HepG2 (cell line): ENCODE results near the gene RSPH9. TPM values are rescaled to one million over a fixed set of nuclear protein-coding genes. Genes with fewer than 3 reads are reported as not detected.

Experiments used
- ARID2 ChIP-seq: sonication (generic); formaldehyde crosslinking; IDR thresholded peaks from 2 replicates; pipeline ENCODE4 v1.8.1; 2022; ENCODE audit warnings: mild to moderate bottlenecking, missing genetic modification reagents, borderline replicate concordance
- EP300 ChIP-seq, 3 experiments: sonication (generic) in 1 of 3; formaldehyde crosslinking in 1 of 3; IDR thresholded peaks; 2 replicates each; pipeline versions ENCODE4 v1.5.1 to v1.6.1; 2011 to 2020; ENCODE audit warnings: low read depth in 2 of 3, low read length in 2 of 3, borderline replicate concordance in 1 of 3, improper control_type of control experiment in 1 of 3, mild to moderate bottlenecking in 1 of 3, missing genetic modification reagents in 1 of 3, moderate library complexity in 1 of 3
- ETV5 ChIP-seq: IDR thresholded peaks from 2 replicates; pipeline ENCODE4 v1.6.1; 2018; ENCODE audit warnings: missing biosample characterization, missing genetic modification reagents, inconsistent platforms, borderline replicate concordance
- ETV6 ChIP-seq: sonication (generic); formaldehyde crosslinking; conservative IDR thresholded peaks from 2 replicates; pipeline ENCODE4 v1.4.0; 2020; ENCODE audit warnings: missing genetic modification reagents
- ISL2 ChIP-seq: sonication (generic); formaldehyde crosslinking; IDR thresholded peaks from 2 replicates; pipeline ENCODE4 v1.5.0; 2020; ENCODE audit warnings: missing genetic modification reagents
- KDM2A ChIP-seq: sonication (generic); formaldehyde crosslinking; IDR thresholded peaks from 2 replicates; pipeline ENCODE4 v1.4.0; 2020; ENCODE audit warnings: low read depth, missing genetic modification reagents, borderline replicate concordance
- KDM3A ChIP-seq: IDR thresholded peaks from 2 replicates; pipeline ENCODE4 v1.6.1; 2018; ENCODE audit warnings: low read depth, missing compliant biosample characterization
- KLF9 ChIP-seq: IDR thresholded peaks from 2 replicates; pipeline ENCODE4 v1.6.1; 2016; ENCODE audit warnings: low read depth
- MEIS1 ChIP-seq: sonication (generic); formaldehyde crosslinking; IDR thresholded peaks from 2 replicates; pipeline ENCODE4 v1.9.0; 2021; ENCODE audit warnings: mild to moderate bottlenecking, missing genetic modification reagents, moderate library complexity, borderline replicate concordance
- NAIF1 ChIP-seq: sonication (generic); formaldehyde crosslinking; IDR thresholded peaks from 2 replicates; pipeline ENCODE4 v1.5.0; 2020; ENCODE audit warnings: mild to moderate bottlenecking, missing genetic modification reagents, borderline replicate concordance
- SALL2 ChIP-seq: sonication (generic); formaldehyde crosslinking; IDR thresholded peaks from 2 replicates; pipeline ENCODE4 v1.8.1; 2023; ENCODE audit warnings: mild to moderate bottlenecking, missing genetic modification reagents, inconsistent platforms
- SKIL ChIP-seq: sonication (generic); formaldehyde crosslinking; IDR thresholded peaks from 2 replicates; pipeline ENCODE4 v1.8.0; 2022; ENCODE audit warnings: missing genetic modification reagents, mild to moderate bottlenecking, moderate library complexity, borderline replicate concordance
- SNAI1 ChIP-seq: sonication (generic); formaldehyde crosslinking; IDR thresholded peaks from 2 replicates; pipeline ENCODE4 v1.5.0; 2020; ENCODE audit warnings: mild to moderate bottlenecking, missing genetic modification reagents, borderline replicate concordance
- SP2 ChIP-seq: sonication (generic); formaldehyde crosslinking; IDR thresholded peaks from 2 replicates; pipeline ENCODE4 v1.5.1; 2020; ENCODE audit warnings: mild to moderate bottlenecking, missing genetic modification reagents
- SRY ChIP-seq: sonication (generic); formaldehyde crosslinking; IDR thresholded peaks from 2 replicates; pipeline ENCODE4 v1.8.0; 2022; ENCODE audit warnings: mild to moderate bottlenecking, missing genetic modification reagents
- THAP11 ChIP-seq: IDR thresholded peaks from 2 replicates; pipeline ENCODE4 v1.6.1; 2016; ENCODE audit warnings: missing biosample characterization, missing genetic modification reagents
- ZNF296 ChIP-seq: sonication (generic); formaldehyde crosslinking; conservative IDR thresholded peaks from 2 replicates; pipeline ENCODE4 v1.5.0; 2020; ENCODE audit warnings: mild to moderate bottlenecking, missing genetic modification reagents
- ZNF432 ChIP-seq: sonication (generic); formaldehyde crosslinking; IDR thresholded peaks from 2 replicates; pipeline ENCODE4 v1.5.0; 2020; ENCODE audit warnings: missing genetic modification reagents, mild to moderate bottlenecking, borderline replicate concordance
- ZNF660 ChIP-seq: sonication (generic); formaldehyde crosslinking; IDR thresholded peaks from 2 replicates; pipeline ENCODE4 v1.5.1; 2020; ENCODE audit warnings: mild to moderate bottlenecking, low read depth, missing genetic modification reagents, borderline replicate concordance
- ZSCAN22 ChIP-seq: sonication (generic); formaldehyde crosslinking; IDR thresholded peaks from 2 replicates; pipeline ENCODE4 v1.4.0; 2020; ENCODE audit warnings: mild to moderate bottlenecking, missing genetic modification reagents
- ZZZ3 ChIP-seq: sonication (generic); formaldehyde crosslinking; IDR thresholded peaks from 2 replicates; pipeline ENCODE4 v1.4.0; 2020; ENCODE audit warnings: missing genetic modification reagents, mild to moderate bottlenecking, borderline replicate concordance
- polyA plus RNA-seq, 8 experiments: library from polyadenylated mRNA; depleted of rRNA in 3 of 8; stranded (reverse) in 7 of 8; unstranded in 1 of 8; fragments of >200 nt; fragmentation: Illumina TruSeq in 4 of 8; extraction: Trizol in 4 of 8; gene quantifications; 2 replicates each; pipeline versions ENCODE4 v1.2.1 to v1.2.3, GENCODE V29; 2011 to 2016; ENCODE audit warnings: low read depth in 4 of 8, missing spikeins in 1 of 8, mixed read lengths in 1 of 8; ENCODE audit not compliant: insufficient read depth in 1 of 8
- total RNA-seq, 5 experiments: library from RNA; depleted of rRNA; stranded (reverse); fragments of >200 nt; fragmentation: Illumina TruSeq; extraction: Trizol; gene quantifications; 2 replicates each; pipeline ENCODE4 v1.2.3, GENCODE V29; 2016; ENCODE audit warnings: low read depth in 1 of 5
- TF ChIP-seq, protein P1 (sequence below): sonication (generic); formaldehyde crosslinking; IDR thresholded peaks from 2 replicates; pipeline ENCODE4 v1.5.1; 2020; ENCODE audit warnings: mild to moderate bottlenecking, moderate library complexity, missing genetic modification reagents
- TF ChIP-seq, protein P2 (sequence below): sonication (generic); formaldehyde crosslinking; IDR thresholded peaks from 2 replicates; pipeline ENCODE4 v1.5.0; 2020; ENCODE audit warnings: mild to moderate bottlenecking, missing genetic modification reagents, moderate library complexity
- TF ChIP-seq, protein P3 (sequence below): sonication (generic); formaldehyde crosslinking; IDR thresholded peaks from 2 replicates; pipeline ENCODE4 v1.4.0; 2020; ENCODE audit warnings: missing genetic modification reagents, mild to moderate bottlenecking, borderline replicate concordance

RSPH9 gene
- total and polyA plus RNA-seq, 2 of the 13 experiments (the other 11 are each of a cell fraction or from before 2014, with no cell fraction given) = 0.04 TPM; not detected in 1

- TF ChIP-seq, protein P1, sequence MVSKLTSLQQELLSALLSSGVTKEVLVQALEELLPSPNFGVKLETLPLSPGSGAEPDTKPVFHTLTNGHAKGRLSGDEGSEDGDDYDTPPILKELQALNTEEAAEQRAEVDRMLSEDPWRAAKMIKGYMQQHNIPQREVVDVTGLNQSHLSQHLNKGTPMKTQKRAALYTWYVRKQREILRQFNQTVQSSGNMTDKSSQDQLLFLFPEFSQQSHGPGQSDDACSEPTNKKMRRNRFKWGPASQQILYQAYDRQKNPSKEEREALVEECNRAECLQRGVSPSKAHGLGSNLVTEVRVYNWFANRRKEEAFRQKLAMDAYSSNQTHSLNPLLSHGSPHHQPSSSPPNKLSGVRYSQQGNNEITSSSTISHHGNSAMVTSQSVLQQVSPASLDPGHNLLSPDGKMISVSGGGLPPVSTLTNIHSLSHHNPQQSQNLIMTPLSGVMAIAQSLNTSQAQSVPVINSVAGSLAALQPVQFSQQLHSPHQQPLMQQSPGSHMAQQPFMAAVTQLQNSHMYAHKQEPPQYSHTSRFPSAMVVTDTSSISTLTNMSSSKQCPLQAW (CRISPR knock-in tag) = no peak; the same call in 1 of the 2 replicates
- TF ChIP-seq THAP11 (CRISPR knock-in tag) (peak; percentile 96), SKIL (CRISPR knock-in tag) (no peak), SRY (no peak), KLF9 (CRISPR knock-in tag) (0 out of 2 replicates have a peak, but pooled peaks have one; percentile 71), KDM3A (peak; percentile 71; the same call in 1 of the 2 replicates), SNAI1 (CRISPR knock-in tag) (no peak), ZNF296 (CRISPR knock-in tag) (no peak), KDM2A (CRISPR knock-in tag) (peak; percentile 71), NAIF1 (CRISPR knock-in tag) (no peak), MEIS1 (CRISPR knock-in tag) (peak; percentile 76; the same call in 1 of the 2 replicates), EP300 (IDR thresholded peaks at IDR 0.05; ENCODE audit: low read depth in 2 of 2, low read length in 2 of 2) (no peak; a peak in 1 of 4 replicates), EP300 (CRISPR knock-in tag; IDR thresholded peaks at IDR 0.05; ENCODE audit: borderline replicate concordance) (no peak), ISL2 (no peak), ZNF660 (CRISPR knock-in tag) (no peak), ARID2 (no peak), ZZZ3 (CRISPR knock-in tag) (0 out of 2 replicates have a peak, but pooled peaks have one; percentile 3), ETV6 (CRISPR knock-in tag) (no peak), ZNF432 (CRISPR knock-in tag) (no peak), SP2 (CRISPR knock-in tag) (0 out of 2 replicates have a peak, but pooled peaks have one; percentile 13), ETV5 (CRISPR knock-in tag) (peak; percentile 41; the same call in 1 of the 2 replicates), ZSCAN22 (CRISPR knock-in tag) (no peak), SALL2 (CRISPR knock-in tag) (no peak)
- TF ChIP-seq, protein P2, sequence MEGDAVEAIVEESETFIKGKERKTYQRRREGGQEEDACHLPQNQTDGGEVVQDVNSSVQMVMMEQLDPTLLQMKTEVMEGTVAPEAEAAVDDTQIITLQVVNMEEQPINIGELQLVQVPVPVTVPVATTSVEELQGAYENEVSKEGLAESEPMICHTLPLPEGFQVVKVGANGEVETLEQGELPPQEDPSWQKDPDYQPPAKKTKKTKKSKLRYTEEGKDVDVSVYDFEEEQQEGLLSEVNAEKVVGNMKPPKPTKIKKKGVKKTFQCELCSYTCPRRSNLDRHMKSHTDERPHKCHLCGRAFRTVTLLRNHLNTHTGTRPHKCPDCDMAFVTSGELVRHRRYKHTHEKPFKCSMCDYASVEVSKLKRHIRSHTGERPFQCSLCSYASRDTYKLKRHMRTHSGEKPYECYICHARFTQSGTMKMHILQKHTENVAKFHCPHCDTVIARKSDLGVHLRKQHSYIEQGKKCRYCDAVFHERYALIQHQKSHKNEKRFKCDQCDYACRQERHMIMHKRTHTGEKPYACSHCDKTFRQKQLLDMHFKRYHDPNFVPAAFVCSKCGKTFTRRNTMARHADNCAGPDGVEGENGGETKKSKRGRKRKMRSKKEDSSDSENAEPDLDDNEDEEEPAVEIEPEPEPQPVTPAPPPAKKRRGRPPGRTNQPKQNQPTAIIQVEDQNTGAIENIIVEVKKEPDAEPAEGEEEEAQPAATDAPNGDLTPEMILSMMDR = no peak
- TF ChIP-seq, protein P3, sequence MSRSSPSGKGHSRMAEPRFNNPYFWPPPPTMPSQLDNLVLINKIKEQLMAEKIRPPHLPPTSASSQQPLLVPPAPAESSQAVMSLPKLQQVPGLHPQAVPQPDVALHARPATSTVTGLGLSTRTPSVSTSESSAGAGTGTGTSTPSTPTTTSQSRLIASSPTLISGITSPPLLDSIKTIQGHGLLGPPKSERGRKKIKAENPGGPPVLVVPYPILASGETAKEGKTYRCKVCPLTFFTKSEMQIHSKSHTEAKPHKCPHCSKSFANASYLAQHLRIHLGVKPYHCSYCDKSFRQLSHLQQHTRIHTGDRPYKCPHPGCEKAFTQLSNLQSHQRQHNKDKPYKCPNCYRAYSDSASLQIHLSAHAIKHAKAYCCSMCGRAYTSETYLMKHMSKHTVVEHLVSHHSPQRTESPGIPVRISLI = no peak
Observed at GRCh38 chr6:43629104-43629504, 15.7 kb upstream of the RSPH9 start, which contains the start of gene GTPBP2 (continued).
